SK-N-SH treated with all-trans-retinoic acid at 6 μM for 48 hours (cell line): Measurements from ENCODE around the gene AUTS2.

Experiments used
- ARNTL ChIP-seq: fragments of 450-650 bp; formaldehyde crosslinking; IDR thresholded peaks from 2 replicates; pipeline ENCODE4 v1.5.0; 2020; ENCODE audit warnings: low read depth, mild to moderate bottlenecking, moderate library complexity, borderline replicate concordance
- BACH2 ChIP-seq: fragments of 250-450 bp; sonication (Bioruptor Pico); IDR thresholded peaks from 2 replicates; pipeline ENCODE4 v1.9.0; 2021; ENCODE audit warnings: mild to moderate bottlenecking, borderline replicate concordance
- CREB5 ChIP-seq: fragments of 250-450 bp; sonication (Bioruptor Pico); IDR thresholded peaks from 2 replicates; pipeline ENCODE4 v1.5.1; 2020; ENCODE audit warnings: low read depth, mild to moderate bottlenecking, moderate library complexity
- ESRRG ChIP-seq: fragments of 250-450 bp; sonication (Bioruptor Pico); IDR thresholded peaks from 2 replicates; pipeline ENCODE4 v1.6.1; 2021; ENCODE audit warnings: mild to moderate bottlenecking
- OSR1 ChIP-seq: fragments of 250-450 bp; sonication (Bioruptor Pico); IDR thresholded peaks from 2 replicates; pipeline ENCODE4 v1.8.0; 2022; ENCODE audit warnings: moderate library complexity, mild to moderate bottlenecking, inconsistent platforms
- PATZ1 ChIP-seq: fragments of 250-450 bp; sonication (Bioruptor Pico); IDR thresholded peaks from 2 replicates; pipeline ENCODE4 v1.8.0; 2020; ENCODE audit warnings: mild to moderate bottlenecking, moderate library complexity, borderline replicate concordance
- RARB ChIP-seq: fragments of 250-450 bp; sonication (Bioruptor Pico); IDR thresholded peaks from 2 replicates; pipeline ENCODE4 v1.8.0; 2021; ENCODE audit warnings: mild to moderate bottlenecking, moderate library complexity
- TCF4 ChIP-seq: fragments of 250-450 bp; sonication (Bioruptor Pico); IDR thresholded peaks from 2 replicates; pipeline ENCODE4 v1.8.0; 2021; ENCODE audit warnings: mild to moderate bottlenecking, moderate library complexity, borderline replicate concordance
- ZC3H10 ChIP-seq: fragments of 250-450 bp; sonication (Bioruptor Pico); IDR thresholded peaks from 2 replicates; pipeline ENCODE4 v1.5.1; 2021; ENCODE audit warnings: mild to moderate bottlenecking, moderate library complexity
- ZFP30 ChIP-seq: fragments of 450-650 bp; formaldehyde crosslinking; IDR thresholded peaks from 2 replicates; pipeline ENCODE4 v1.5.0; 2022; ENCODE audit warnings: mild to moderate bottlenecking, moderate library complexity

- no peak for TF ChIP-seq RARB (CRISPR knock-in tag)
- TF ChIP-seq ZFP30 (CRISPR knock-in tag), result no peak
- TF ChIP-seq OSR1 (CRISPR knock-in tag), result no peak
- TF ChIP-seq PATZ1, result no peak
- no peak for TF ChIP-seq BACH2 (CRISPR knock-in tag)
- no peak for TF ChIP-seq ESRRG (CRISPR knock-in tag)
- no peak for TF ChIP-seq CREB5 (CRISPR knock-in tag)
- no peak for TF ChIP-seq ZC3H10 (CRISPR knock-in tag)
- no peak for TF ChIP-seq ARNTL (CRISPR knock-in tag)
- no peak for TF ChIP-seq TCF4 (CRISPR knock-in tag)
Observed at GRCh38 chr7:70785427-70785826, 1187.2 kb downstream of the AUTS2 start.
